ENCODE results near the gene SCAI.
"Not testable (repeated sequence)": the region's sequence is repeated elsewhere in the genome, so short reads cannot be mapped to it uniquely, and the experiment has no call there.

SCAI gene

DNA sequence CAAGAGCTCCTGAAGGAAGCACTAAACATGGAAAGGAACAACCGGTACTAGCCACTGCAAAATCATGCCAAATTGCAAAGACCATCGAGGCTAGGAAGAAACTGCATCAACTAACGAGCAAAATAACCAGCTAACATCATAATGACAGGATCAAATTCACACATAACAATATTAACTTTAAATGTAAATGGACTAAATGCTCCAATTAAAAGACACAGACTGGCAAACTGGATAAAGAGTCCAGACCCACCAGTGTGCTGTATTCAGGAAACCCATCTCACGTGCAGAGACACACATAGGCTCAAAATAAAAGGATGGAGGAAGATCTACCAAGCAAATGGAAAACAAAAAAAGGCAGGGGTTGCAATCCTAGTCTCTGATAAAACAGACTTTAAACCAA, 131.3 kb downstream of the SCAI start:
- not testable (repeated sequence) for FAIRE-seq

DNA sequence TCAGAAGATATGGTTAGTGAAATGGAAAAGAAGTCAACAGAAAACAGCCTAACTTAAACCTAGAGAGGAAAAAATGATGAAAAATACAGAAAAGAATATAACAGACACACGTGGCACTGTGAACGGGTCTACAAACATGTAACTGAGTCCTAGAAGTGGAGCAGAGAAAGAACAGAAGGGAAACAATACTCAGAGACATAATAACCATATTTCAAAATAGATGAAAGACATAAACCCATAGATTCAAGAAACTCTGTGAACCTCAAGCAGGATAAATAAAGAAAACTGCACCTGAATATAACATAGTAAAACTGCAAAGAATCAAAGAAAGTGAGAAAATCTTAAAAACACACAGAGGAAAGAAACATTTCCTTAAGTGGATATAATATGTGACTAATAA, 134.7 kb downstream of the SCAI start:
- FAIRE-seq: no peak

DNA sequence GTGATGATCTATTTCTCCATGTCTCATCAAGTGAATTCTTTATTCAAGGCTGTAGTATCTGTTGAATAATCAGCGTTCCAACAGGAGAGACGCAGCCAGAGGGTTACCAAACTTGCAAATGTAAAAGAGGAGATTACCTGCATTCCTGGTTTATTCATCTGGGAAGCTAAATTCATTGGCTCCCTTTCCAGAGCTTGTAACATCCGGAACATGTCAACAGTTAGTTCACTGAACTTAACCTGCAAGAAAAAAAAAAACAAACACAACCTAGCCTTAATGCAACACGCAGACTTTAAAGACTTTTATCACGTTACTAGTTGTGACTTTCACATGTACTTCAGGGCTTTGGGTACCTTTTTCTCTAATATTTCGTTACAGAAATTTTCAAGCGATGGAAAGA, 140.0 kb downstream of the SCAI start:
- no peak for FAIRE-seq

DNA sequence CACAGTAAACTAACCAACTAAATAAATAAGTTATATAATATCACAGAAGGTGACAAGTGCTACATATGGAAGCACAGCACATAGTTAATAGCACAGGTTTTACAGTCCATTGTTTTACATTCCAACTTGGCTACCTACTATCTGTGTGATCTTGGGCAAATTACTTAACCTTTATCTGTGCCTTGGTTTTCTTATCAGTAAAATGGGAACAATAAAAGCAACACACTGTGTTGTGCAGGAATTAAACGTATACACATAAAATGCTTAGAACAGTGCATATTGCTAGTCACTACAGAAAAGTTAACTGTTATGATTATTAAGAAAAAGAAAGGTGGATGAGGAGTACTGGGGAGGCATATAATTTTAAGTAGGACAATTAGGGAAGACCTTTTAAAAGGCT, 159.6 kb downstream of the SCAI start:
- no peak for FAIRE-seq

- no peak for FAIRE-seq
These were observed 162.9 kb downstream of the SCAI start for GRCh38 chr9:124980431-124980830.

GRCh38 chr9:124975131-124975530, 168.2 kb downstream of the SCAI start:
- FAIRE-seq: no peak

GRCh38 chr9:124973807-124974206, 169.5 kb downstream of the SCAI start:
- no peak for FAIRE-seq

DNA sequence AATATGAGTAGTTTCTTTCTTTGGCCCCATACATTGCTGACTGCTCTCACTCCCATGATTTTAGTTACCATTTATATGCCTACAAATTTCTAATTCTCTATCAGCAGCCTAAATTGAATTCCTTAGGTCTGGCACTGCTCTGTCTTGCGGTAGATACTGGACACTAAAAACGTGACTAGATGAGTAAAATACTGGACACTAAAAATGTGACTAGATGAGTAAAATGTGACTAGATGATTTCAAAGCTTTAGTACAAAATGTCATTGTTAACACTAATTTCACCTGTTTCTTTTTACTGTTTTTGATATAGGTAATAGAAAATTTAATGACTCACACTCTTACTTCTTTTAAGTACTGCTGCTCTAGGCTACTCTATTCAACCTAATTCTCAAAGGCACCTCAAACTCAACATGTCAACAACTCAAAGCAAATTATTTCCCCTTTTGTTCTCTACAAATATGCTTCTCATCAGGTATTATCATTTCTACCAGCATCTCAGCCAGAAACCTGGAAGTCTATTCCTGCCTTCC, 171.0 kb downstream of the SCAI start:
- FAIRE-seq: no peak

DNA sequence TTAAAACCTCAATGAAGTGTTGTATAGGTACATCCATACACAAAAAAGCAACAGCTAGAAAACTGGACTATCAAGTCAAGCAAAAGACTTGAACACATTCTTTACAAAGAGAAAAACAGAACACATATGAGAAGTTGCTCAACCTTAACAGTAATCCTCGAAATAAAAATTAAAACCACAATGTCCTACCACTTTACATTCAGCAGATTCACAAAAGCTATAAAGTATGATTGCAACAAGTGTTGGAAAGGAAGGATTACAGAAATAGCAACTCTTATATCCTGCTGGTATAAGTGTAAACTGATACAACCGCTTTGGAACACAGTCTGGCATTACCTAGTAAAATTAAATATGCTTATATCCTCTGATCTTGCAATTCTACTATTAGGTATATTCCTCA, 173.9 kb downstream of the SCAI start:
- no peak for FAIRE-seq

DNA sequence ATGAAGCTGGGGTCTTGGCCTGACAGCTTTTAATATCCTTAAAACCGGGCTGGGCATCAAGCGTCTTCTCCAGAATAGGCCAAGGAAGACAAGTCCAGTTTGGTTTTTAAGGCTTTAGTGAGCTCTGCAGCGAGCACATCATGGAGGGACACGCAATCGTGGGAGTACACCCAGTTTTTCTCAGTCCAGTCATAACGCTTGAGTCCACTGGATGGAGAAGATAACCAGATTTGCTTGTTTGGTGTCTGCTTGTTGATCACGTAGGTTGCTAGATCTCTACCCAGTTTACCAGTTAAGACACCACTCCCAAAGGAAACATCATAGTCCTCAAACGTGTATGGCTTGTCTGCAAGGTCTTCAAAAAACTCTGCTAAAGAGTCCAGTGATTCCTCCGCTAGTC, 175.1 kb downstream of the SCAI start:
- no peak for FAIRE-seq

DNA sequence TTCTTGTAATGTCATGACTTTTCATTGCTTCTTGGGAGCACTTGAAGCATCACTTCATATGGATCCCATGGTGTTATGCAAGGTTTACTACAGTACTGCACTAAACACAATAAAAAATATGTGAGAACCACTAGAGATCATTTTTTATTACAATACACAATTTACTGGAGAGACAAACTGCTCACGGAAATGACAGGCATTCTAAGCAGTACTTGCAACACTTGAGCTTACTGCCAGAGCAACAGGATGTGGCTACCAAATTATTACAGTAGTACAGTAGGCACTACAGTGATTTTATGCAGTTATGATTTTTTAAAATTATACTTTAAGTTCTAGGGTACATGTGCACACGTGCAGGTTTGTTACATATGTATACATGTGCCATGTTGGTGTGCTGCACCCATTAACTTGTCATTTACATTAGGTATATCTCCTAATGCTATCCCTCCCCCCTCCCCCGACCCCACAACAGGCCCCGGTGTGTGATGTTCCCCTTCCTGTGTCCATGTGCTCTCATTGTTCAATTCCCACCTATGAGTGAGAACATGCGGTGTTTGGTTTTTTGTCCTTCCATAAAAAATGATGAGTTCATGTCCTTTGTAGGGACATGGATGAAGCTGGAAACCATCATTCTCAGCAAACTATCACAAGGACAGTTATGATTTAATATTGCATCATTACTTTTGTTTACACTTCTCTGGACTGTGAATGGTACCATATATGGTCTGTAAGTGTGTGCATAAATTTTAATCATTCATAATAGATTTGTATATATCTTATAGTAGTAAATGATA, 177.4 kb downstream of the SCAI start:
- FAIRE-seq: not testable (repeated sequence)

DNA sequence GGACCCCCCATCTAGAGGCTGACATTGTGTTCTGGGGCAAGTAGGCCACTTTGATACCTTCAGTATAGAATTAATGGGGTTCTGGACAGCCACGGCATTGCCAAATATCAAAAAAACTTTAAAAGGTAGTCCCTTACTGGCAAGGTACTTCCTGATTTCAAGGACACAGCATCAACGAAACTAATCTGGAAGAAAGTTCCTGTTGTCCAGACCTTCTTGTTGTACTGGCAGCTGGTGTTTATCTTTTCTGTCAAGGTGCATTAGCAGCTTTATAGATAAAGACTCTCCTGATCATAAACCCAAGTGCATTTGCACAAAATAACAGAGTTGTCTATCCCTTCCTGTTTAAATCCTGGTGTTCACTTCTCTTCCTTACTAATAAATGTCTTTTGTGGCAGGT, 178.7 kb downstream of the SCAI start:
- no peak for FAIRE-seq

GRCh38 chr9:124964056-124964455, 179.3 kb downstream of the SCAI start:
- no peak for FAIRE-seq

DNA sequence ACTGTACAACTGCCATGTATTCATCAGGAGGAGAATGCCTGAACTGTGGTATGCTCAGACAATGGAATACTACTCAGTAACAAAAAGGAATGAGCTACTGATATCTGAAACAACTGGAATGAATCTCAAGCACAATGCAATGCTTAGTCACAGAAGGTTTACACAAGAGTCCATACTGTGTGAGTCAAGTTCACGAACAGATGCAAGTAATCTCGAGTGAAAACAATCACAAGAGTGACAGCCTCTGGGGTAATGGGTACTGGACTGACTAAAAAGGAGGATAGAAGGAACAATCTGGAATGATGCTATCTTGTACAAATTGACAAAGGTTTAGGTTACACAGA, 182.9 kb downstream of the SCAI start:
- FAIRE-seq: no peak

DNA sequence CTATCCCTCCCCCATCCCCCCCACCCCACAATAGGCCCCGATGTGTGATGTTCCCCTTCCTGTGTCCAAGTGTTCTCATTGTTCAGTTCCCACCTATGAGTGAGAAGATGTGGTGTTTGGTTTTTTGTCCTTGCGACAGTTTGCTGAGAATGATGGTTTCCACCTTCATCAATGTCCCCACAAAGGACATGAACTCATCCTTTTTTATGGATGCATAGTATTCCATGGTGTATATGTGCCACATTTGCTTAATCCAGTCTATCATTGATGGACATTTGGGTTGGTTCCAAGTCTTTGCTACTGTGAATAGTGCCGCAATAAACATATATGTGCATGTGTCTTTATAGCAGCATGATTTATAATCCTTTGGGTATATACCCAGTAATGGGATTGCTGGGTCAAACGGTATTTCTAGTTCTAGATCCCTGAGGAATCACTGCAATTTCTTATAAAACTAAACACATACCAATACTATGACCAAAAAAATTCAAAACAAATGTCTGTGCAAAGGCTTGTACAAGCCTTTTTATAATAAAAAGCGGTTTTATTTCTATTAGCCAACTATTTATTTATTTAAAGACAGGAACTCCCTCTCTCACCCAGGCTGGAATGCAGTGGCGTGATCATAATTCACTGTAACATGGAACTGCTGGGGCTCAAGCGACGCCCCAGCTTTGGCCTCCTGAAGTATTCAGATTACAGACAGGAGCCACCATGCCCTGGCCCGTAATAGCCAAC, 183.5 kb downstream of the SCAI start:
- not testable (repeated sequence) for FAIRE-seq

- no peak for FAIRE-seq
These were observed 189.1 kb downstream of the SCAI start for GRCh38 chr9:124954255-124954654.

GRCh38 chr9:124950050-124950718, 193.1 kb downstream of the SCAI start:
- FAIRE-seq: no peak

GRCh38 chr9:124949387-124949786, 193.9 kb downstream of the SCAI start:
- FAIRE-seq: no peak

- no peak for FAIRE-seq
These were observed 195.5 kb downstream of the SCAI start for GRCh38 chr9:124947727-124948391.

DNA sequence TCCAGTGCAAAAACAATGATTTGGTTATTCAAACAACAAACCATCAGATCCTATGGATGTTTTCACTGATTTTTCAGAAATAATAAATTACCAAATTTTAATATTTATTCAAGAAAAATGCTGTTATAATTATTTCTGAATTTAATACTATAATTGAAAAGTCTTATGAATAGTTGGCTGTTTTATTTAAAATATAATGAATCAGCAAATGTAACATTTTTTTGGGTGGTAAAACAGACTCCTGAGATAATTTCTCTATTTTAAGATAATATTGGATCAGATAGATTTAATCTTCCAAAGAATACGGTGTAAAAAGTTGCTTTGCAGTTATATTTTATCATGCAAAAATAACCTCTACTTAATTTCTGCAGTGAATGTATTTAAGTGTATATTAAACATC, 197.2 kb downstream of the SCAI start:
- FAIRE-seq: peak; percentile 54

DNA sequence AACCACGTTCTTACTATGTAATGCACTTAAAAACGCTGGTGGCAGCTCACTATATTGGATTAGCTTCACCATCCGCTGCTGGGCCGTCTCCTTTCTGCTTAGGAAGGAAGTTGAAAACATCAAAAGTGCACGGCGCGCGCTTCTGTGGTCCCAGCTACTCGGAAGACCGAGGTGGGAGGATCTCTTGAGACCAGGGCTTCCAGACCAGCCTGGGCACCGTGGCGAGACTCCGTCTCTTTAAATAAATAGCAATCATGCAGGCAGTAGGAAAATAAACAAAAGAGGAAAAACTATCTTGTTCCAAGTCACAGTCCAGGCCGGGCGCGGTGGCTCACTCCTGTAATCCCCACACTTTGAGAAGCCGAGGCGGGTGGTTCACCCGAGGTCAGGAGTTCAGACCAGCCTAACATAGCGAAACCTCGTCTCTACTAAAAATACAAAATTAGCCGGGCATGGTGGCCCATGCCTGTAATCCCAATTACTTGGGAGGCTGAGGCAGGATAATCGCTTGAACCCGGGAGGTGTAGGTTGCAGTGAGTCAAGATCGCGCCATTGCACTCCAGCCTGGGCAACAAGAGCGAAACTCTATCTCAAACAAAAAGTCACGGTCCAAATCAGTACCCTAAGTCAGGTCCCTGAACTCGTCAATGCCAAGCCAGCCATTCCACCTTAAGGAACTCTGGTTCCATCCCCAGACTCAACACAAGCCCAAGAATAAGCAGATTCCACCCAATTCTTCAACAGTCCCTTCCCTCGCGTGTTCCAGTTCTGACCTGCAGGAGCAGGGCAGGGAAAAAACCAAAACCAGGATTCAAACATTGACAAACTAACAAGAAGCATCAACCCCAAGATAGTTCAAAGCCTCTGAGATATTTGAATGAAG, 201.4 kb downstream of the SCAI start:
- no peak for FAIRE-seq

All from G401.6 (cell line).